Measurements from ENCODE around the gene BORCS6. TPM values are rescaled to one million over a fixed set of nuclear protein-coding genes. Genes with fewer than 3 reads are reported as not detected.

BORCS6 gene
- total RNA-seq, 1 experiment from 2014 or later = 6.4 TPM

DNA sequence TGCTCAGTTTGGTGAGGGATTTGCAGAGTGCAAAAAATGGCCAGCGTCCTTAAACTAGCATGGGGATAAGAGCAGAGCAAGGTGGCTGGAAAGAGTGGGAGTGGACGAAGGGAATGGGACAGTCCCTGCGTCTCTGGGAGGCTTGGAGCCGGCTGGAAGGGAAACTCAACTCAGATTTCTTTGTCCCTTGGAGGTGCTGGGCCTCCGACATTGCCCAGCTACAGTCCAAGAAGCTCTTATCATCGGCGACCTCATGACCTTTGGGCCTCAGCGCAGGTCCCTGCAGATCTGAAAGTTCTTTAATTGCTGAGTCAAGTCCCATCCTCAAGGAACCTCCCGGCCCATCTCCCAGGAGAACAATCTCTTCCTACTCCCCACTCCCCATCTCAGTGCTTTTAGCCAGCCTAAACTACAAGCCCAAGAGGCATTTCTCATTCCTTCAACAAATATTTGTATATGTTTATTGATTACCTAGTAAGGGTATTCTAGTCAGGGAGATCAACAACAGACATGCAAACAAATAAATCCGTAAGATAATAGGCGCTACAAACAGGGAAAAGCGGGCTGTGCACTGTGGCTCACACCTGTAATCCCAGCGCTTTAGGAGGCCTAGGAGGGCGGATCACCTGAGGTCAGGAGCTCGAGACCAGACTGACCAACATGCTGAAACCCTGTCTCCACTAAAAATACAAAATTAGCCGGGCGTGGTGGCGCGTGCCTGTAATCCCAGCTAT, 12.8 kb downstream of the BORCS6 start:
- H3K4me3 ChIP-seq = peak overlapping the region; percentile 67
- POLR2A ChIA-PET (ENCODE audit: unreplicated experiment) = interaction anchor here (0.6 kb wide), 4 partner anchors 19 to 117 kb away, joined by 3 to 6 read pairs (median 5); partner anchors contain the start of gene AURKB
- intact Hi-C loops (cut with micrococcal nuclease; ENCODE audit: unreplicated experiment) = no loop called here
- H3K4me1 ChIP-seq (replicated peaks; ENCODE audit: insufficient read depth) = 0 out of 2 replicates have a peak, but pooled peaks cover 7% of the 10 kb centered on the region
- no peak for DNase-seq
- CTCF ChIA-PET = interaction anchor here (0.6 kb wide), 1 partner anchor 447 kb away, joined by 4 read pairs; no protein-coding TSS in a partner anchor
- H3K36me3 ChIP-seq (ENCODE audit: low read depth) = no peaks in the 10 kb centered on the region
- peak overlapping the region; percentile 97 for H3K4me2 ChIP-seq
- peak overlapping the region; percentile 93 for H2AFZ ChIP-seq
- H3K27ac ChIP-seq = no peak overlapping the region
- BruUV-seq (replicated peaks) = no TSS peak
- no peaks in the 10 kb centered on the region for H4K20me1 ChIP-seq (ENCODE audit: insufficient read depth)
- H3K27me3 ChIP-seq (ENCODE audit: insufficient read depth, low read depth) = no peaks in the 10 kb centered on the region
- H3K9me3 ChIP-seq (ENCODE audit: insufficient read depth, low read depth) = no peaks in the 10 kb centered on the region
- peaks cover 20% of the 10 kb centered on the region for H3F3A ChIP-seq (ENCODE audit: insufficient read depth, low read depth)
- no peaks in the 10 kb centered on the region for H3K79me2 ChIP-seq (ENCODE audit: low read depth)
- TF ChIP-seq, protein P1, sequence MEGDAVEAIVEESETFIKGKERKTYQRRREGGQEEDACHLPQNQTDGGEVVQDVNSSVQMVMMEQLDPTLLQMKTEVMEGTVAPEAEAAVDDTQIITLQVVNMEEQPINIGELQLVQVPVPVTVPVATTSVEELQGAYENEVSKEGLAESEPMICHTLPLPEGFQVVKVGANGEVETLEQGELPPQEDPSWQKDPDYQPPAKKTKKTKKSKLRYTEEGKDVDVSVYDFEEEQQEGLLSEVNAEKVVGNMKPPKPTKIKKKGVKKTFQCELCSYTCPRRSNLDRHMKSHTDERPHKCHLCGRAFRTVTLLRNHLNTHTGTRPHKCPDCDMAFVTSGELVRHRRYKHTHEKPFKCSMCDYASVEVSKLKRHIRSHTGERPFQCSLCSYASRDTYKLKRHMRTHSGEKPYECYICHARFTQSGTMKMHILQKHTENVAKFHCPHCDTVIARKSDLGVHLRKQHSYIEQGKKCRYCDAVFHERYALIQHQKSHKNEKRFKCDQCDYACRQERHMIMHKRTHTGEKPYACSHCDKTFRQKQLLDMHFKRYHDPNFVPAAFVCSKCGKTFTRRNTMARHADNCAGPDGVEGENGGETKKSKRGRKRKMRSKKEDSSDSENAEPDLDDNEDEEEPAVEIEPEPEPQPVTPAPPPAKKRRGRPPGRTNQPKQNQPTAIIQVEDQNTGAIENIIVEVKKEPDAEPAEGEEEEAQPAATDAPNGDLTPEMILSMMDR (conservative IDR thresholded peaks at IDR 0.05) = no peak
- no peak for TF ChIP-seq EZH2 (IDR thresholded peaks at IDR 0.05; ENCODE audit: low read depth)
- H3K9me2 ChIP-seq (ENCODE audit: insufficient read depth) = no peaks in the 10 kb centered on the region

GRCh38 chr17:8176197-8176940, 13.6 kb downstream of the BORCS6 start, which contains the start of gene TMEM107:
Gene TMEM107, minus strand, starts transcription at chr17:8176380. Its CDS starts 94 bp downstream, at chr17:8176286.
- H3F3A ChIP-seq (ENCODE audit: insufficient read depth, low read depth) = peaks cover 20% of the 10 kb centered on the region
- intact Hi-C loops (cut with micrococcal nuclease; ENCODE audit: unreplicated experiment) = no loop called here
- TSS peak; percentile 84 for BruUV-seq (replicated peaks)
- no peaks in the 10 kb centered on the region for H3K36me3 ChIP-seq (ENCODE audit: low read depth)
- H3K9me2 ChIP-seq (ENCODE audit: insufficient read depth) = no peaks in the 10 kb centered on the region
- H3K27ac ChIP-seq = no peak within 1 kb of the TSS
- H2AFZ ChIP-seq = peak within 1 kb of the TSS; percentile 93
- ChIA-PET POLR2A (ENCODE audit: unreplicated experiment) (interaction anchor here (0.6 kb wide), 3 partner anchors 34 to 116 kb away, joined by 3 to 6 read pairs (median 5); partner anchors contain the start of gene AURKB), CTCF (no interaction called here)
- no peaks in the 10 kb centered on the region for H3K9me3 ChIP-seq (ENCODE audit: insufficient read depth, low read depth)
- 0 out of 2 replicates have a peak, but pooled peaks cover 7% of the 10 kb centered on the region for H3K4me1 ChIP-seq (replicated peaks; ENCODE audit: insufficient read depth)
- peak within 1 kb of the TSS; percentile 97 for H3K4me2 ChIP-seq
- TF ChIP-seq, protein P1 (conservative IDR thresholded peaks at IDR 0.05) = no peak
- no peak for TF ChIP-seq EZH2 (IDR thresholded peaks at IDR 0.05; ENCODE audit: low read depth)
- peak; percentile 63 to 90 for DNase-seq
- peak within 1 kb of the TSS; percentile 67 for H3K4me3 ChIP-seq
- H4K20me1 ChIP-seq (ENCODE audit: insufficient read depth) = no peaks in the 10 kb centered on the region
- H3K27me3 ChIP-seq (ENCODE audit: insufficient read depth, low read depth) = no peaks in the 10 kb centered on the region
- H3K79me2 ChIP-seq (ENCODE audit: low read depth) = no peaks in the 10 kb centered on the region

DNA sequence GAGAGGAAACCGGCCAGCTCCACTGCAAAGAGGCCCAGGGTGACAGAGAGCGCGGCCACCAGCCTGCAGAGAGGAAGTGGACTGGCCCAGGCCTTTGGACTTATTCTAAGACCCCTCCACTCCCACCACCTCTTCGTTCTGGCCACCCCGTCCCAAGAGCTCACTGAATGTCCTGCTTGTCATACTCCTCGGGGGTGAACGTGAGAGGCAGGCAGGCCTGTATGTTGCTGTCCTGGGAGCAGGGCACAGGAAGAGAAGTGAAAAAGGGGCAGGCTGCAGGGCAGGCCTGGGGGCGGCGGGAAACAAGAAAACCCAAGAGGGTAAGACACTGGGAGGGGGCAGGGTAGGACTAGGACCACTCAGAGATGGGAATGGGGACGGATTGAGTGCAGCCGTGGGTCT, 14.2 kb downstream of the BORCS6 start:
- Histone ChIP-seq H2AFZ (peak overlapping the region; percentile 93), H3K9me3 (ENCODE audit: insufficient read depth, low read depth) (no peaks in the 10 kb centered on the region), H3F3A (ENCODE audit: insufficient read depth, low read depth) (peaks cover 20% of the 10 kb centered on the region), H3K4me1 (replicated peaks; ENCODE audit: insufficient read depth) (0 out of 2 replicates have a peak, but pooled peaks cover 7% of the 10 kb centered on the region), H3K36me3 (ENCODE audit: low read depth) (no peaks in the 10 kb centered on the region), H3K4me2 (peak overlapping the region; percentile 97), H3K27me3 (ENCODE audit: insufficient read depth, low read depth) (no peaks in the 10 kb centered on the region), H3K9me2 (ENCODE audit: insufficient read depth) (no peaks in the 10 kb centered on the region), H4K20me1 (ENCODE audit: insufficient read depth) (no peaks in the 10 kb centered on the region), H3K79me2 (ENCODE audit: low read depth) (no peaks in the 10 kb centered on the region), H3K4me3 (peak overlapping the region; percentile 67), H3K27ac (no peak overlapping the region)
- intact Hi-C loops (cut with micrococcal nuclease; ENCODE audit: unreplicated experiment) = no loop called here
- ChIA-PET POLR2A (ENCODE audit: unreplicated experiment) (no interaction called here), CTCF (no interaction called here)
- no TSS peak for BruUV-seq (replicated peaks)
- TF ChIP-seq, protein P1 (conservative IDR thresholded peaks at IDR 0.05) = no peak
- no peak for TF ChIP-seq EZH2 (IDR thresholded peaks at IDR 0.05; ENCODE audit: low read depth)
- DNase-seq = no peak

All from PC-9 (cell line).